HEK293 (cell line): ENCODE results near the gene SUFU.

ENCODE experiments used
- GLI4 ChIP-seq: fragments of 450-650 bp; formaldehyde crosslinking; IDR thresholded peaks from 2 replicates; pipeline ENCODE4 v1.5.1; 2016; ENCODE audit warnings: missing biosample characterization, missing genetic modification characterization
- INSM2 ChIP-seq: fragments of 450-650 bp; formaldehyde crosslinking; IDR thresholded peaks from 2 replicates; pipeline ENCODE4 v1.5.1; 2016; ENCODE audit warnings: missing biosample characterization, missing genetic modification characterization
- KLF8 ChIP-seq: fragments of 450-650 bp; formaldehyde crosslinking; IDR thresholded peaks from 2 replicates; pipeline ENCODE4 v1.5.1; 2016; ENCODE audit warnings: missing biosample characterization, missing genetic modification characterization
- REST ChIP-seq: fragments of 450-650 bp; formaldehyde crosslinking; IDR thresholded peaks from 2 replicates; pipeline ENCODE4 v1.5.1; 2016; ENCODE audit warnings: missing biosample characterization, missing genetic modification characterization
- SALL2 ChIP-seq: fragments of 450-650 bp; formaldehyde crosslinking; IDR thresholded peaks from 2 replicates; pipeline ENCODE4 v1.5.0; 2017; ENCODE audit warnings: missing biosample characterization, mild to moderate bottlenecking, missing genetic modification characterization, borderline replicate concordance
- ZBTB26 ChIP-seq: fragments of 450-650 bp; formaldehyde crosslinking; optimal IDR thresholded peaks from 2 replicates; pipeline ENCODE3; 2016; ENCODE audit warnings: missing biosample characterization, mild to moderate bottlenecking, missing genetic modification characterization
- ZNF148 ChIP-seq: fragments of 450-650 bp; formaldehyde crosslinking; IDR thresholded peaks from 2 replicates; pipeline ENCODE4 v1.5.0; 2017; ENCODE audit warnings: missing biosample characterization, missing genetic modification characterization, borderline replicate concordance
- ZNF18 ChIP-seq: fragments of 450-650 bp; formaldehyde crosslinking; IDR thresholded peaks from 2 replicates; pipeline ENCODE4 v1.5.1; 2016; ENCODE audit warnings: missing biosample characterization, missing genetic modification characterization
- ZNF2 ChIP-seq: fragments of 450-650 bp; formaldehyde crosslinking; IDR thresholded peaks from 2 replicates; pipeline ENCODE4 v1.5.1; 2016; ENCODE audit warnings: missing biosample characterization, missing genetic modification characterization
- ZNF211 ChIP-seq: fragments of 450-650 bp; formaldehyde crosslinking; IDR thresholded peaks from 2 replicates; pipeline ENCODE4 v1.5.1; 2016; ENCODE audit warnings: low read depth, missing biosample characterization, missing genetic modification characterization
- ZNF311 ChIP-seq: fragments of 450-650 bp; formaldehyde crosslinking; IDR thresholded peaks from 2 replicates; pipeline ENCODE4 v1.5.1; 2017; ENCODE audit warnings: missing biosample characterization, missing genetic modification characterization, borderline replicate concordance
- ZNF350 ChIP-seq: fragments of 450-650 bp; formaldehyde crosslinking; IDR thresholded peaks from 2 replicates; pipeline ENCODE4 v1.5.0; 2017; ENCODE audit warnings: missing biosample characterization, mild to moderate bottlenecking, missing genetic modification characterization
- ZNF354C ChIP-seq: fragments of 450-650 bp; formaldehyde crosslinking; IDR thresholded peaks from 2 replicates; pipeline ENCODE4 v1.5.1; 2016; ENCODE audit warnings: missing biosample characterization, missing genetic modification characterization, low read depth, borderline replicate concordance
- ZNF394 ChIP-seq: fragments of 450-650 bp; formaldehyde crosslinking; IDR thresholded peaks from 2 replicates; pipeline ENCODE4 v1.5.1; 2016; ENCODE audit warnings: missing biosample characterization, missing genetic modification characterization, mild to moderate bottlenecking, moderate library complexity, borderline replicate concordance
- ZNF398 ChIP-seq: fragments of 450-650 bp; formaldehyde crosslinking; IDR thresholded peaks from 2 replicates; pipeline ENCODE4 v1.5.1; 2017; ENCODE audit warnings: missing biosample characterization, missing genetic modification characterization
- ZNF48 ChIP-seq: fragments of 450-650 bp; formaldehyde crosslinking; IDR thresholded peaks from 2 replicates; pipeline ENCODE4 v1.5.1; 2016; ENCODE audit warnings: missing biosample characterization, missing genetic modification characterization
- ZNF561 ChIP-seq: fragments of 450-650 bp; IDR thresholded peaks from 2 replicates; pipeline ENCODE4 v1.5.1; 2018; ENCODE audit warnings: missing biosample characterization, missing genetic modification characterization, borderline replicate concordance
- ZNF629 ChIP-seq: fragments of 450-650 bp; formaldehyde crosslinking; IDR thresholded peaks from 2 replicates; pipeline ENCODE4 v1.5.1; 2017; ENCODE audit warnings: missing biosample characterization, missing genetic modification characterization
- ZNF660 ChIP-seq: fragments of 450-650 bp; IDR thresholded peaks from 2 replicates; pipeline ENCODE4 v1.5.1; 2018; ENCODE audit warnings: missing biosample characterization, mild to moderate bottlenecking, missing genetic modification characterization
- ZNF701 ChIP-seq: fragments of 450-650 bp; formaldehyde crosslinking; IDR thresholded peaks from 2 replicates; pipeline ENCODE4 v1.5.1; 2016; ENCODE audit warnings: missing biosample characterization, missing genetic modification characterization
- ZSCAN4 ChIP-seq: fragments of 450-650 bp; formaldehyde crosslinking; IDR thresholded peaks from 2 replicates; pipeline ENCODE4 v1.5.1; 2017; ENCODE audit warnings: missing biosample characterization, missing genetic modification characterization
- ZSCAN5A ChIP-seq: fragments of 450-650 bp; formaldehyde crosslinking; IDR thresholded peaks from 2 replicates; pipeline ENCODE4 v1.5.1; 2016; ENCODE audit warnings: missing biosample characterization, missing genetic modification characterization

SUFU gene

GRCh38 chr10:102461187-102462054, 42.4 kb upstream of the SUFU start (continued):
- TF ChIP-seq ZNF18 (no peak), ZNF660 (peak; percentile 41; the same call in 1 of the 2 replicates), INSM2 (tag by site-specific recombination) (0 out of 2 replicates have a peak, but pooled peaks have one; percentile 31), ZNF211 (no peak), ZNF354C (tag by site-specific recombination) (no peak), ZSCAN5A (tag by site-specific recombination) (no peak), REST (tag by site-specific recombination) (peak; percentile 92), ZNF561 (tag by site-specific recombination) (peak; percentile 92; the same call in 1 of the 2 replicates), ZNF311 (tag by site-specific recombination) (no peak), ZNF701 (tag by site-specific recombination) (no peak), GLI4 (tag by site-specific recombination) (peak; percentile 46; the same call in 1 of the 2 replicates), ZNF2 (no peak; the same call in none of the 2 replicates), ZNF350 (no peak), ZNF48 (tag by site-specific recombination) (no peak), ZNF394 (peak; percentile 64; the same call in 1 of the 2 replicates), KLF8 (tag by site-specific recombination) (peak; percentile 91), ZNF148 (no peak), ZNF398 (tag by site-specific recombination) (no peak), ZBTB26 (peak; percentile 98), ZSCAN4 (tag by site-specific recombination) (no peak), ZNF629 (tag by site-specific recombination) (peak; percentile 48; the same call in 1 of the 2 replicates), SALL2 (tag by site-specific recombination) (no peak)
